ENCODE data around the gene CDC42EP1.

- TF ChIP-seq, protein P1, sequence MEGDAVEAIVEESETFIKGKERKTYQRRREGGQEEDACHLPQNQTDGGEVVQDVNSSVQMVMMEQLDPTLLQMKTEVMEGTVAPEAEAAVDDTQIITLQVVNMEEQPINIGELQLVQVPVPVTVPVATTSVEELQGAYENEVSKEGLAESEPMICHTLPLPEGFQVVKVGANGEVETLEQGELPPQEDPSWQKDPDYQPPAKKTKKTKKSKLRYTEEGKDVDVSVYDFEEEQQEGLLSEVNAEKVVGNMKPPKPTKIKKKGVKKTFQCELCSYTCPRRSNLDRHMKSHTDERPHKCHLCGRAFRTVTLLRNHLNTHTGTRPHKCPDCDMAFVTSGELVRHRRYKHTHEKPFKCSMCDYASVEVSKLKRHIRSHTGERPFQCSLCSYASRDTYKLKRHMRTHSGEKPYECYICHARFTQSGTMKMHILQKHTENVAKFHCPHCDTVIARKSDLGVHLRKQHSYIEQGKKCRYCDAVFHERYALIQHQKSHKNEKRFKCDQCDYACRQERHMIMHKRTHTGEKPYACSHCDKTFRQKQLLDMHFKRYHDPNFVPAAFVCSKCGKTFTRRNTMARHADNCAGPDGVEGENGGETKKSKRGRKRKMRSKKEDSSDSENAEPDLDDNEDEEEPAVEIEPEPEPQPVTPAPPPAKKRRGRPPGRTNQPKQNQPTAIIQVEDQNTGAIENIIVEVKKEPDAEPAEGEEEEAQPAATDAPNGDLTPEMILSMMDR (IDR thresholded peaks at IDR 0.05): no peak
- TF ChIP-seq POLR2A (IDR thresholded peaks at IDR 0.05): no peak
Observed at GRCh38 chr22:37566329-37566837, 6.1 kb downstream of the CDC42EP1 start.

Data from gastroesophageal sphincter (tissue), 3 donors.